ENCODE data around the gene TAC4. TPM values are rescaled to one million over a fixed set of nuclear protein-coding genes. Genes with fewer than 3 reads are reported as not detected.

The TAC4 gene
- total and polyA plus RNA-seq, 2 experiments from 2014 or later, result not detected

- Histone ChIP-seq H3K4me2 (no peak overlapping the region), H3K27ac (no peak overlapping the region), H3K36me3 (replicated peaks; ENCODE audit: insufficient read depth, low read depth) (no peaks in the 10 kb centered on the region), H3K4me1 (ENCODE audit: insufficient read depth) (peaks cover 3% of the 10 kb centered on the region), H3K9me2 (replicated peaks; ENCODE audit: insufficient read depth) (no peaks in the 10 kb centered on the region), H4K20me1 (ENCODE audit: insufficient read depth, poor library complexity, severe bottlenecking) (no peaks in the 10 kb centered on the region), H2AFZ (no peak overlapping the region), H3K4me3 (no peak overlapping the region), H3K79me2 (no peaks in the 10 kb centered on the region), H3K27me3 (peaks cover 51% of the 10 kb centered on the region), H3K9me3 (ENCODE audit: low read depth) (no peaks in the 10 kb centered on the region)
- no peak for DNase-seq (ENCODE audit: low spot score)
- WGBS (ENCODE audit: low lambda C conversion rate, missing lambda C conversion rate), result 94% methylated on average over 5 of the region's 5 CpGs
- TF ChIP-seq, protein P1, sequence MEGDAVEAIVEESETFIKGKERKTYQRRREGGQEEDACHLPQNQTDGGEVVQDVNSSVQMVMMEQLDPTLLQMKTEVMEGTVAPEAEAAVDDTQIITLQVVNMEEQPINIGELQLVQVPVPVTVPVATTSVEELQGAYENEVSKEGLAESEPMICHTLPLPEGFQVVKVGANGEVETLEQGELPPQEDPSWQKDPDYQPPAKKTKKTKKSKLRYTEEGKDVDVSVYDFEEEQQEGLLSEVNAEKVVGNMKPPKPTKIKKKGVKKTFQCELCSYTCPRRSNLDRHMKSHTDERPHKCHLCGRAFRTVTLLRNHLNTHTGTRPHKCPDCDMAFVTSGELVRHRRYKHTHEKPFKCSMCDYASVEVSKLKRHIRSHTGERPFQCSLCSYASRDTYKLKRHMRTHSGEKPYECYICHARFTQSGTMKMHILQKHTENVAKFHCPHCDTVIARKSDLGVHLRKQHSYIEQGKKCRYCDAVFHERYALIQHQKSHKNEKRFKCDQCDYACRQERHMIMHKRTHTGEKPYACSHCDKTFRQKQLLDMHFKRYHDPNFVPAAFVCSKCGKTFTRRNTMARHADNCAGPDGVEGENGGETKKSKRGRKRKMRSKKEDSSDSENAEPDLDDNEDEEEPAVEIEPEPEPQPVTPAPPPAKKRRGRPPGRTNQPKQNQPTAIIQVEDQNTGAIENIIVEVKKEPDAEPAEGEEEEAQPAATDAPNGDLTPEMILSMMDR (IDR thresholded peaks at IDR 0.05; ENCODE audit: poor library complexity), result no peak
- TF ChIP-seq EZH2phosphoT487 (IDR thresholded peaks at IDR 0.05; ENCODE audit: low read depth, severe bottlenecking, unreplicated experiment) (no peak), EZH2 (IDR thresholded peaks at IDR 0.05; ENCODE audit: borderline replicate concordance) (no peak)
Observed at GRCh38 chr17:49854126-49854525, 6.3 kb upstream of the TAC4 start.

GRCh38 chr17:49853470-49854015 lies 5.7 kb upstream of the TAC4 start:
- Histone ChIP-seq H3K4me1 (ENCODE audit: insufficient read depth) (peaks cover 3% of the 10 kb centered on the region), H3K9me3 (ENCODE audit: low read depth) (no peaks in the 10 kb centered on the region), H3K27me3 (peaks cover 52% of the 10 kb centered on the region), H4K20me1 (ENCODE audit: insufficient read depth, poor library complexity, severe bottlenecking) (no peaks in the 10 kb centered on the region), H3K79me2 (no peaks in the 10 kb centered on the region), H3K36me3 (replicated peaks; ENCODE audit: insufficient read depth, low read depth) (no peaks in the 10 kb centered on the region), H3K9me2 (replicated peaks; ENCODE audit: insufficient read depth) (no peaks in the 10 kb centered on the region), H3K4me3 (no peak overlapping the region), H2AFZ (no peak overlapping the region), H3K27ac (no peak overlapping the region), H3K4me2 (no peak overlapping the region)
- 64% methylated on average over 10 of the region's 10 CpGs for WGBS (ENCODE audit: low lambda C conversion rate, missing lambda C conversion rate)
- no peak for TF ChIP-seq EZH2phosphoT487 (IDR thresholded peaks at IDR 0.05; ENCODE audit: low read depth, severe bottlenecking, unreplicated experiment)
- TF ChIP-seq, protein P1 (IDR thresholded peaks at IDR 0.05; ENCODE audit: poor library complexity), result no peak
- TF ChIP-seq EZH2 (IDR thresholded peaks at IDR 0.05; ENCODE audit: borderline replicate concordance), result no peak
- DNase-seq (ENCODE audit: low spot score), result no peak

DNA sequence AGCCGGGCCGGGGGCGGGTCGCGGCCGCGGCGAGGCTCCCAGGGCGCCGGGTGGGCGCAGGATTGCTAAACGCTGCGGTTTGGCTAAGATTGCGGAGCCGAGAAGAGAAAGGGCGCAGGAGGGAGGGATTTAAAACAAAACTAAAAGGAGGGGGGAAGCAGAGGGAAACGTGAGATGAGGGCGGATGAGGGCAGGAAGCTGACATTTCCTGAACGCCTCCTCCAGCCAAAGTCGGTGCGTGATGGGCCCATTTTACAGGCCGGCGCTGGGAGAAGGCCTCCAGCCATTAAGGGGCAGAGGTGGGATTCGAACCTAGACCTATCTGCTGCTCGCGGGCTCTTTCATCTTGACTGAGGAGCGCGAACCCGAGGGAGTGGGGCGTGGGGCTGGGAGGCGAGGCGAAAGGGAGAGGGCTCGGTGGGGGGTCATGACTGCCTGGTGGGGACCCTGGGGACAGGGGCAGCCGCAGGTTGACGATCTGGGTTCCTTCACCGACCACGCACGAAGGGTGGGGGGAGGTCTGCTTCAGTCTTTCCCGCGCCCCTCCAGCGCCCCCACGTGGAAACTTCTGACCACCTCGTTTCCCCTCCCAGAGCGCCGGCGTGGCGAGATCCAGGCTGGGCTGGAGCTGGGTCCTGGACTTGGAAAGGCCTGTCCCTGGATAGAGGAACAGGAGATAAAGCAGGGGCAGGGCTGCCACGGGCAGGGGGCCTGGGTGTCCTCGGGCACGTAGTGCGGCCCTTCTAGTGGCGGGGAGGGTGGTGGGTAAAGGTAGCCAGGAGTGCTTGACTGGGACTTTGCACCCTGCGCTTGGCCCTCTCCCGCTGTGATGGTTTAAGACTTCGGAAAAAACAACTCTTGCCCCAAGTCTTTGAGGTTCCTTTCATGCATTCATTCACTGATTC lies 3.8 kb upstream of the TAC4 start:
- Histone ChIP-seq H3K4me2 (peak overlapping the region; percentile 91), H3K27ac (no peak overlapping the region), H2AFZ (peak overlapping the region; percentile 45), H3K9me3 (ENCODE audit: low read depth) (no peaks in the 10 kb centered on the region), H3K9me2 (replicated peaks; ENCODE audit: insufficient read depth) (no peaks in the 10 kb centered on the region), H3K4me3 (peak overlapping the region; percentile 45), H3K36me3 (replicated peaks; ENCODE audit: insufficient read depth, low read depth) (no peaks in the 10 kb centered on the region), H3K79me2 (no peaks in the 10 kb centered on the region), H4K20me1 (ENCODE audit: insufficient read depth, poor library complexity, severe bottlenecking) (no peaks in the 10 kb centered on the region), H3K4me1 (ENCODE audit: insufficient read depth) (peaks cover 3% of the 10 kb centered on the region), H3K27me3 (peaks cover 52% of the 10 kb centered on the region)
- TF ChIP-seq, protein P1 (IDR thresholded peaks at IDR 0.05; ENCODE audit: poor library complexity), result peak; percentile 71
- peak; percentile 67 for TF ChIP-seq EZH2 (IDR thresholded peaks at IDR 0.05; ENCODE audit: borderline replicate concordance)
- TF ChIP-seq EZH2phosphoT487 (IDR thresholded peaks at IDR 0.05; ENCODE audit: low read depth, severe bottlenecking, unreplicated experiment), result no peak
- peak; percentile 79 for DNase-seq (ENCODE audit: low spot score)
- WGBS (ENCODE audit: low lambda C conversion rate, missing lambda C conversion rate), result 8% methylated on average over 41 of the region's 55 CpGs

Measured in hepatocyte (in vitro differentiated cells).